Measurements from ENCODE around the gene GJD4.

The GJD4 gene

GRCh38 chr10:35605191-35605590 is at the start of gene GJD4:
Gene GJD4, plus strand, starts transcription at chr10:35605341. Its CDS starts 227 bp downstream, at chr10:35605568.
- H3K4me3 ChIP-seq (ENCODE audit: low read depth, low read length), result no peak within 1 kb of the TSS
- no peak for DNase-seq (ENCODE audit: low read depth)
- TF ChIP-seq POLR2A (IDR thresholded peaks at IDR 0.05; ENCODE audit: extremely low read depth, insufficient read length) (no peak), CTCF (IDR thresholded peaks at IDR 0.05; ENCODE audit: low read depth, low read length) (no peak), MYC (IDR thresholded peaks at IDR 0.05; ENCODE audit: low read depth, low read length) (no peak), MAX (IDR thresholded peaks at IDR 0.05; ENCODE audit: low read depth, low read length) (no peak)

GRCh38 chr10:35555962-35556930 is 48.9 kb upstream of the GJD4 start:
- H3K4me3 ChIP-seq (ENCODE audit: low read depth, low read length), result no peak overlapping the region
- no peak for DNase-seq (ENCODE audit: low read depth)
- TF ChIP-seq MYC (IDR thresholded peaks at IDR 0.05; ENCODE audit: low read depth, low read length), result no peak
- no peak for TF ChIP-seq MAX (IDR thresholded peaks at IDR 0.05; ENCODE audit: low read depth, low read length)
- TF ChIP-seq POLR2A (IDR thresholded peaks at IDR 0.05; ENCODE audit: extremely low read depth, insufficient read length), result no peak
- no peak for TF ChIP-seq CTCF (IDR thresholded peaks at IDR 0.05; ENCODE audit: low read depth, low read length)

- no peak for DNase-seq (ENCODE audit: low read depth)
- H3K4me3 ChIP-seq (ENCODE audit: low read depth, low read length), result no peak overlapping the region
- no peak for TF ChIP-seq POLR2A (IDR thresholded peaks at IDR 0.05; ENCODE audit: extremely low read depth, insufficient read length)
- TF ChIP-seq MAX (IDR thresholded peaks at IDR 0.05; ENCODE audit: low read depth, low read length), result no peak
- TF ChIP-seq MYC (IDR thresholded peaks at IDR 0.05; ENCODE audit: low read depth, low read length), result no peak
- no peak for TF ChIP-seq CTCF (IDR thresholded peaks at IDR 0.05; ENCODE audit: low read depth, low read length)
These were observed 46.9 kb upstream of the GJD4 start for GRCh38 chr10:35558276-35558675.

- DNase-seq (ENCODE audit: low read depth), result no peak
- no peak overlapping the region for H3K4me3 ChIP-seq (ENCODE audit: low read depth, low read length)
- no peak for TF ChIP-seq MAX (IDR thresholded peaks at IDR 0.05; ENCODE audit: low read depth, low read length)
- TF ChIP-seq CTCF (IDR thresholded peaks at IDR 0.05; ENCODE audit: low read depth, low read length), result no peak
- TF ChIP-seq MYC (IDR thresholded peaks at IDR 0.05; ENCODE audit: low read depth, low read length), result no peak
- no peak for TF ChIP-seq POLR2A (IDR thresholded peaks at IDR 0.05; ENCODE audit: extremely low read depth, insufficient read length)
These were observed 45.7 kb upstream of the GJD4 start for GRCh38 chr10:35559416-35559815.

- DNase-seq (ENCODE audit: low read depth), result no peak
- H3K4me3 ChIP-seq (ENCODE audit: low read depth, low read length), result no peak overlapping the region
- TF ChIP-seq MAX (IDR thresholded peaks at IDR 0.05; ENCODE audit: low read depth, low read length) (no peak), POLR2A (IDR thresholded peaks at IDR 0.05; ENCODE audit: extremely low read depth, insufficient read length) (no peak), CTCF (IDR thresholded peaks at IDR 0.05; ENCODE audit: low read depth, low read length) (no peak), MYC (IDR thresholded peaks at IDR 0.05; ENCODE audit: low read depth, low read length) (no peak)
These were observed 43.4 kb upstream of the GJD4 start for GRCh38 chr10:35561715-35562114.
